CD4-positive, alpha-beta T cell treated with Interferon alpha-2 for 1 hour (primary cell): Measurements from ENCODE around the gene STOX1.
"Not testable (repeated sequence)": the region's sequence is repeated elsewhere in the genome, so short reads cannot be mapped to it uniquely, and the experiment has no call there.

ENCODE experiments used
- DNase-seq, 2 donors: peaks; one replicate each; pipeline ENCODE4 v3.0.0-alpha.2; 2020 to 2022

Gene STOX1

DNA sequence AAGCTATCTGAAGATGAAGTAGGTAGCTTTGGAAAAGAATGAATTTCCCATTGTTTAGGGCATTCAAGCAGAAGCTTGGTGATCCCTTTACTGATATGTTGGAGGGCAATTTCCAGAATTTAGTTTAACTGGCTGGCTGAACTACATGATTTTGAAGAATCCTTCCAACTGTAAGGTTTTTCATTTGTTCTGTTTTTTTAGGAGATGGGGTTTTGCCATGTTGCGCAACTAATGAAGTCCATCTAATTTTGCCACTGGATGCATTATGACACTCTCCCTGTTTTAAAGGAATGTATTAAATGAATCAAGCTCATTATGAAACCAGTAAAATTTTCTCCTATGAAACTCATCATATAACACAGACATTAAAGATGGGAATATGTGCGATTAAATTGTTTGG lies 67.7 kb downstream of the STOX1 start:
- no peak for DNase-seq

DNA sequence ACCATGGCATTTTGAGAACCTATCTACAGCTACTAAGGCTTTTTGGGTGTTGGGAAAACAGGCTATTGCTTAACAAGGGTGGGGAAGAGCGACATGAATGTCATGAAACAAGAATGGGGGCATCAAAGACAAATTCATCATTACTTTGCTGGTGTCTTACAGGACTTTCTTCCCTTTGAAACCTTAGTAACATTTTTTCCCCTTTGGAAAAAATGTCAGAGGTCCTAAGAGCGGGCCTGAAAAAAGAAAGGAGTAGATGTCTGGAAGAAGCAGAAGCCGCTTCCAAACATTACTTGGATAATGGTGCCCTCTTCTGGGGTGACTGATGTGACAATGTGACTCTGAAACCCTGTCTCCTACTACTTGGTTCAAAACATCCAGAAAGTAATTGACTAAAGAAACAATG lies 70.0 kb downstream of the STOX1 start:
- peak; percentile 12 to 61 for DNase-seq

DNA sequence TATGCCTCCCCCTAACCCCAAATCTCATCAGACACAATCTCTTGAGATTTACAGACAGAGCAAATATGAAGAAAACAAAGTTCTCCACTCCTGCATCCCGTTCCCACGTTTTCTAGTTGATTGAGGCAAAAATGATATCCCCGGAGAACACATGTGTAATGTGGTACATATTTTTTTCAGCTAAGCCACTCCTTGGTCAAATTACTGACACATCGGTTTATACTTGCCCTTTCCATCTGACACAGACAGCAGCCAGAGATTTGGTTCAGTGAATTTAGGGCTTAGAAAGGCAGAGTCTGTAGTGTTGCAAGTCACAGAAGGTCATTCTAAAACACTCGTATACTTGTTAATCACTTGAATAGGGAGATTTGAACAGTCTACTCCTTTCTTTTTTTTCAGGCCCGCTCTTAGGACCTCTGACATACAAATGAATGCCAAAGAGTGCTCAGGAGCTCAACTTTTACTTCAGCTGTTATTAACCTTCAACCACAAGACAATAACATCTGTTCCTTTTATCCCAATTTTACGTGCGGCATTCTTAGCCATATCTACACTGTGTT lies 71.9 kb downstream of the STOX1 start:
- no peak for DNase-seq

DNA sequence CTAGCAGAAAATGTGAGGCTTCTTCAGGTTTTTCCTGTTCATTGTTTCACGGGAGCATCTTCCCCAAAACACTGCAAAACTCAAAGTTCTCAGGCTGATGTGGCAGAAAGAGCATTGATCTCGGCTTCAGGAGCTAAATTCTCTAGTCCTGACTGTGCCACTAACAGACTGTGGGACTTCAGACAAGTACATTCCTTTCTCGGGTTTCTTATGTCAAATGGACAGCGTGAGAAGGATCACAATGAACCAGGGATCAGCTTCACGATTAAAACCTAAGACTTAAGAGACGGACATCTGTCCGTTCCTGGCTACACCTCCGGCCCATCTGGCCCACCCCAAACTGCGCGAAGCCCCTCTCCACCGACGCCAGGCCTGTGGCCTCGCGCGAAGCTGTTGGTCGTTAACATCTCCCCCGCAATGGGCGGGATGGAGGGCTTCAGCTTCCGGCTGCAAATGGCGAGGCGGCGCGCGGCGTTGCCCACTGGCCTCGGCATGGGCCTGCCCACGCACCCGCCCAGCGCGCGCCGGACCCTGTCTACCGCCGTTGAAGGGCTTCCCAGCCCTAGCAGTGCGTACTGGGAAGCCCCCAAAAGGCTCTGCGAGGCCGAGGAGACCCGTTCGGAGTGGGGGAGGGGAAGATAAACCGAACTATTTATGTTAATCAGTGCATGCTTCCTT lies 73.2 kb downstream of the STOX1 start:
- no peak for DNase-seq

DNA sequence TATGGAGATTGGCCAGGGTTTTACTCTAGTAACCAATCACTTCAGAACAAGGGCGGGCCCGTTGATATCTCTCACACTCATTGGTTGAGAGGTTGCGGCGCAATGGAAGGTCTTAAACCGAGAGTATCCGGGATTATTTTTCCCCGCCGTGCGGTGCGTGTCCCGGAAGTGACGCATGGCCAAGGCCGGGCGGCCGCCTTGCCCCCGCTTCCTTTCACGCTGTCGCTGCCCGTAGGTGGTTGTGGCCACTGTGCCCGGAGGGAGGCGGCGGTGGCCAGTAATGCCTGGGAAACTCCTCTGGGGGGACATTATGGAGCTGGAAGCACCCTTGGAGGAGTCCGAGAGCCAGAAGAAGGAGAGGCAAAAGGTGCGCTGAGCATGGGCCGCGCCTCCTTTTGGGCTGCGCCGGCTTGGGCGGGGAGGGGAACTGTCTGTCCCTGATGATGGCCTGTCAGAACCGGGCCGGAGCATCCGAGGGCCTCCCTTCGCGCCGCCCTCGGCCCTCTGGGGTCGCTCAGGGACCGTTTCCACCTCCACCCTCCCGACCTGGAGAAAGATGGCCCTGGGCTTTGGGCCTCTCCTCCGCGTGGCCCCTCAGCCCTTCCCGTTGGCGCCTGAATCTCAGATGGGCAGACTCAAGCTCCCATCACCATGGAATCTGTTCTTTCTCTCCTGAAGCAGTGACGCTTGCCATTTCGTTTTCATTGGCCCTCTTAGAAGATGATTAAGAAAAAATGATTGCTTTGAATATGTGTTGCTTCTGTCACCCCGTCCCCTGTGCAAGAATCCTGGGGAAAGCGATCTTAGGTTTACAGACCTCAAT lies 74.0 kb downstream of the STOX1 start, which contains the start of gene DDX50:
DDX50 (plus strand) TSS at position 211 of the 823 bp plus-strand sequence; CDS start at position 281, 70 bp downstream.
- DNase-seq: peak; percentile 97 to 98

DNA sequence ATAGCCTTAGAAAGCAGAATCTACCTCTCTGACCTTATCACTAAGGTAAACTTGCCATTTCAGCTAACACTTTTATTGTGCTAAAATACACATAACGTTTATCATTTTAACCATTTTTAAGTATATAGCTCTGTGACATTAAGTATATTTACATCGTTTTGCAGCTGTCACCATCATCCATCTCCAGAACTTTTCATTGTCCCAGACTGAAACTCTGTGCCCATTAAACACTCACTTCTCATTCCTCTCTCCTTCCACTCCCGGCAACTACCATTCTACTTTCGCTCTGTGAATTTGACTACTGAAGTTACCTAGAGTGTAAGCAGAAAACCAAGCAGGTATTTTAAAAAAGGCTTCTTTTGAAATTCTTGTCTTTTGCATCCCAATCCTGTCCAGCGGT lies 75.1 kb downstream of the STOX1 start:
- DNase-seq: no peak

DNA sequence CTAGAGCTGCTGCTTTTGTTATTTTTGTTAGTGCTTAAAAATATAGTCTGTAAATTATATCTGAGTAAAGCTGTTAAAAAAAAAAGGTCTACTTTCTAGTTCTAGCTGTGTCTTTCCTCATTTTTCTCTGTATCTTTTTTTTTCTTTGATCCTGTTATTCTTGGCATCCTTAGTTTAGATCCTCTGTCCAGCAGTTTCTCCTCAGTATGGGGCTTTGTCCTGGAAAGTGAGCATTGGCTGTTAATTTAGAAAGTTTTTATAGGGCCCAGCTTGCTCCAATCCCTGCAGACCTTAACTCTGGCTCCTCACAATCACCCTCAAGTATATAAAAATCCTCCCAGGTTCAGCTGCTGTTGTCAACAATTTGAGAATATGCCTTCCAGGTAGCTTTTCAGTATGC lies 97.3 kb downstream of the STOX1 start:
- DNase-seq: no peak

DNA sequence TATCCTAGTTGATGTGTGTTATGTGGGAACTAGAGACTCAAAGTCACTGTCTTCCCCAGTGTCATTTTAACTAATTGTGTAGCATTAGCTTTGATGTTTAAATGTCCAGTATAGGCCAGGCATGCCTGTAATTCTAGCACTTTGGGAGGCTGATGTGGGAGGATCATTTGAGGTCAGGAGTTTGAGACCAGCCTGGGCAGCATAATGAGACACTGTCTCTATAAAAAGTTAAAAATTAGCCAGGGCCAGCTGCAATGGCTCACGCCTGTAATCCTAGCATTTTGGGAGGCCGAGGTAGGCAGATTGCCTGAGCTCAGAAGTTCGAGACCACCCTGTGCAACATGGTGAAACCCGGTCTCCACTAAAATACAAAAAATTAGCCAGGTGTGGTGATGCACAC lies 98.2 kb downstream of the STOX1 start:
- no peak for DNase-seq

DNA sequence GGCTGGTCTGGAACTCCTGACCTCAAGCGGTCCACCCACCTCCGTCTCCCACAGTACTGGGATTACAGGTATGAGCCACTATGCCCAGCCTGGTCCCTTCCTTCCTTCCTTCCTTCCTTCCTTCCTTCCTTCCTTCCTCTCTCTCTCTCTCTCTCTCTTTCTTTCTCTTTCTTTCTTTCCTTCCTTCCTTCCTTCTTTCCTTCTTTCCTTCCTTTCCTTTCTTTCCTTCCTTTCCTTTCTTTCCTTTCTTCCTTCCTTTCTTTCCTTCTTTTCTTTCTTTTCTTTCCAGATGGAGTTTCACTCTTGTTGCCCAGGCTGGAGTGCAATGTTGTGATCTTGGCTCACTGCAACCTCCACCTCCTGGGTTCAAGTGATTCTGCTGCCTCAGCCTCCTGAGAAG lies 101.8 kb downstream of the STOX1 start:
- DNase-seq: not testable (repeated sequence)

DNA sequence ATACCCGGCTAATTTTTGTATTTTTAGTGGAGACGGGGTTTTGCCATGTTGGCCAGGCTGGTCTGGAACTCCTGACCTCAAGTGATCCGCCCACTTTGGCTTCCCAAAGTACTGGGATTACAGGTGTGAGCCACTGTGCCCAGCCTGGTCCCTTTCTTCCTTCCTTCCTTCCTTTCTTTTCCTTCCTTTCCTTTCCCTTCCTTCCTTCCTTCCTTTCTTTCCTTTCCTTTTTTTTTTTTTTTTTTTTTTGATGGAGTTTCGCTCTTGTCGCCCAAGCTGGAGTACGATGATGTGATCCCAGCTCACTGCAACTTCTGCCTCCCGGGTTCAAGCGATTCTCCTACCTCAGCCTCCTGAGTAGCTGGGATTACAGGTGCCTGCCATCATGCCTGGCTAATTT lies 102.6 kb downstream of the STOX1 start:
- DNase-seq: not testable (repeated sequence)

DNA sequence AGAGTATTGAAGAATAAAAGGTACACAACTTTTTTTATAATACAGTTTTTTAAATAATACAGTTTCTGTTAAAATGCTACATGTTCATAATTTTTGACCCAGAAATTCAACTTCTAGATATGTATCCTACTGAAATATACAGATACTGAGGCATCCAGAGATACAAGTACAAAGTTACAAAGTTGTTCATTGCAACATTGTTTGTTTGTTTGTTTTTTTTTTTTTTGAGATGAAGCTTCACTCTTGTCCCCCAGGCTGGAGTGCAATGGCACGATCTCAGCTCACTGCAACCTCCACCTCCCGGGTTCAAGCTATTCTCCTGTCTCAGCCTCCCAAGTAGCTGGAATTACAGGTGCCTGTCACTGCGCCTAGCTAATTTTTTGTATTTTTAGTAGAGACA lies 105.5 kb downstream of the STOX1 start:
- not testable (repeated sequence) for DNase-seq

DNA sequence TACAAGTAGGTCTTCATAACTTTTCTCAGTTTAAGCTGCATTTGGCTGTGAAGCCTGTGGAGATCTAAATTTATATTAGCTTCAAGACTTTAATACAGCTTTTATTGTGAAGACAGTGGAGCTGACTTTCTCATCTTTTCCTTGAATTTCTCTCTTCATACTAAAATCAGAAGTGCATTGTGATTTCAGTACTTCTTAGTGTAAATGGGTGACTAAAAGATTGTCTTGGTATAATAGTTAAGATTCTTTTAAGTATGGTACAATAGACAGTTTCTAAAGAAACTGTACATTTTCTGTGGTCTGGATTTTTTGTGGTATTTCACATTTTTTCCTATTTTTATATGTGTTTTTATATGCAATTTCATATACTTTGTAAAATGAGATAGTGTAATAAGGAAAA lies 107.7 kb downstream of the STOX1 start:
- DNase-seq: no peak

DNA sequence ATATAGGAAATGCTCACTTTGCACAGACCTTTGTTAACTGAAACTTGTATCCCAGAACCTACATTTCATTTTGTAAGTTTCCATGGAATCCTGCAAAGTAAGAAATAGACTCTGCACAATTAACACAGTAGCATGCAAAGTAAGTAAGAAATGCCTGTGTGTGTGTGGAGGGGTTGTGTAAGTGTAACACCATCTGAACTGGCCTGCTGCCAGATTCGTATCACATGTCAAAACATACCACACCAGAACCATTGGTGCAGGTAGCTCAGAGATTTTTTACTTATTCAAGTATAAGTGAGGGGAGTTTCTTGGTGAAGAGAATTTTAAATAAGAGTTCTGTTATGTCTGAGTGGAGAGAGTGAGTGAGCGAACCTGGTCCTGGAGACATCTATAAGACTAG lies 110.8 kb downstream of the STOX1 start:
- no peak for DNase-seq

DNA sequence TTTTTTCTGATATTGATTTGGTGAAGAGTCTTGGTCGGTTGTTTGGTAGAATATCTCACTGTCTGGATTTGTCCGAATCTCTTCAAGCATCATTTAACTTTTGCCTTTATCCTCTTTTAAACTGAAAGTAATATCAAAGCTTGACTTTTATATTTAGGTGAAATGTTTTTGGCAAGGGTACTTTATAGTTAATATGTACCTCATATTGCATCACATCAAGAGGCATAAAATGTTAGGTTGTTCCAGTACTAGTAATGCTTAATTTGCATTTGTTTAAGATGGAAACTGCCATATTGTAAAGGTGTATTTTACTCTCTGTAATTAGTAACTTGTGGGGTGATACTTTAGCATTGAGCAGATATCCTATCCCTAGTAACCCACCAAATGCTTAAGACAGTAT lies 111.6 kb downstream of the STOX1 start:
- DNase-seq: no peak

DNA sequence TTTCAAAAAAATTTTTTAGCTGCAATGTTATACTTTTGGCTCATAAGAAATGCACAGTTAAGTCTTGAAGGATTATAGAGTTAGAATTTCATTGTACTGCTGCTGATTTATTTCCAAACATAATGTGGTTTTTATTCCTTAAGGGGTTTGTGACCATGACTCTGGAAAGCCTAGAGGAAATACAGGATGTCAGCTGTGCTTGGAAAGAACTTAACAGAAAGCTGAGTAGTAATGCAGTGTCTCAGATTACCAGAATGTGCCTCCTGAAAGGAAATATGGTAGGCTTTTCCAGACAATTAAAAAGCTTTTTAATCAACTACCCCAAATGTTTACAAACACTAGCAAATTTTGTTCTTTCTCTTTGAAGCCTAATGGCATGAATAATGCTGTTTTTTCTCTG lies 113.6 kb downstream of the STOX1 start:
- not testable (repeated sequence) for DNase-seq
